NCI-H1436 (cell line): ENCODE measurements around the gene THADA.

ENCODE experiments used
- DNase-seq: peaks from one replicate; lab custom pipeline; 2025; lab: John Stamatoyannopoulos, UW

The THADA gene

GRCh38 chr2:43276266-43276941 lies 319.4 kb downstream of the THADA start:
- DNase-seq: no peak

GRCh38 chr2:43274721-43275120 lies 321.1 kb downstream of the THADA start:
- DNase-seq: no peak

GRCh38 chr2:43274055-43274454 lies 321.8 kb downstream of the THADA start:
- DNase-seq: no peak

GRCh38 chr2:43273529-43273928 lies 322.3 kb downstream of the THADA start:
- DNase-seq: no peak

GRCh38 chr2:43270930-43271615 lies 324.8 kb downstream of the THADA start:
- DNase-seq: no peak

- DNase-seq: no peak
Observed at GRCh38 chr2:43270461-43270860, 325.4 kb downstream of the THADA start.

GRCh38 chr2:43269706-43270105 lies 326.1 kb downstream of the THADA start:
- DNase-seq: no peak

- no peak for DNase-seq
Observed at GRCh38 chr2:43269074-43269572, 326.7 kb downstream of the THADA start.

- no peak for DNase-seq
Observed at GRCh38 chr2:43268066-43268953, 327.5 kb downstream of the THADA start.

- DNase-seq: no peak
Observed at GRCh38 chr2:43267381-43267780, 328.5 kb downstream of the THADA start.

- DNase-seq: no peak
Observed at GRCh38 chr2:43266711-43267111, 329.1 kb downstream of the THADA start.

- DNase-seq: no peak
Observed at GRCh38 chr2:43265421-43265820, 330.4 kb downstream of the THADA start.

GRCh38 chr2:43265001-43265400 lies 330.8 kb downstream of the THADA start:
- DNase-seq: no peak

GRCh38 chr2:43262951-43263350 lies 332.9 kb downstream of the THADA start:
- DNase-seq: no peak

- no peak for DNase-seq
Observed at GRCh38 chr2:43262239-43262638, 333.6 kb downstream of the THADA start.

- no peak for DNase-seq
Observed at GRCh38 chr2:43259512-43259911, 336.3 kb downstream of the THADA start.

GRCh38 chr2:43258547-43259156 lies 337.2 kb downstream of the THADA start:
- DNase-seq: no peak

GRCh38 chr2:43255296-43255910 lies 340.4 kb downstream of the THADA start:
- DNase-seq: no peak

- DNase-seq: no peak
Observed at GRCh38 chr2:43254331-43254730, 341.5 kb downstream of the THADA start.

- no peak for DNase-seq
Observed at GRCh38 chr2:43251171-43251731, 344.6 kb downstream of the THADA start.

GRCh38 chr2:43250015-43250414 lies 345.8 kb downstream of the THADA start:
- no peak for DNase-seq
